HG02943 (cell line): ENCODE measurements around the gene RTN4RL1.
"Not testable (repeated sequence)": the region's sequence is repeated elsewhere in the genome, so short reads cannot be mapped to it uniquely, and the experiment has no call there.

Experiments used
- ATAC-seq: cut with Tn5 transposase; IDR thresholded peaks from one replicate; pipeline ENCODE4 v1.9.1; 2021; ENCODE audit warnings: mild to moderate bottlenecking, low read depth, moderate library complexity; ENCODE audit not compliant: unreplicated experiment

RTN4RL1 gene

GRCh38 chr17:1904273-1905182 lies 120.6 kb downstream of the RTN4RL1 start:
- no peak for ATAC-seq

- no peak for ATAC-seq
These were observed 125.6 kb downstream of the RTN4RL1 start for GRCh38 chr17:1899403-1900000.

DNA sequence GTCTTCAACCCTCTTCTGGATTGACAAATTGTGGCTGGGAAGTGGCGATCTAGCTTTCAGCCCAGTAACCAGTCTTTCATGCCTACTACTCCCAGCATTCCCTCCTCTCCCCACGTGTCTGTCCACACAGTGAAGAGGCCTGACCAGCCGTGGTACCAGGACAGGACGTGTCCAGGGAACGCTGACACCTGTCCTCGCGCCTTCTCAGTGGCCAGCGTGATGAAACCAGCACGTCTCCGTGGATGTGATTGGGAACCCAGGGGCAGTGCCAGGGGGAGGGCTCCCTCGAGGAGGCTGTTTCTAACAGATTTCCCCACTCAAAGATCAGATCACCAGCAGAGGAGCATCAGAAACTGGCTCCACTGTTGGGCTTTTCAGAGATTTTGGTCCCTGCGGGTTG lies 126.3 kb downstream of the RTN4RL1 start:
- ATAC-seq, result no peak

GRCh38 chr17:1898332-1898731 lies 126.8 kb downstream of the RTN4RL1 start:
- ATAC-seq, result no peak

GRCh38 chr17:1897105-1897656 lies 128.0 kb downstream of the RTN4RL1 start:
- no peak for ATAC-seq

GRCh38 chr17:1896243-1897104 lies 128.7 kb downstream of the RTN4RL1 start:
- ATAC-seq, result no peak

GRCh38 chr17:1895479-1895878 lies 129.7 kb downstream of the RTN4RL1 start:
- not testable (repeated sequence) for ATAC-seq

DNA sequence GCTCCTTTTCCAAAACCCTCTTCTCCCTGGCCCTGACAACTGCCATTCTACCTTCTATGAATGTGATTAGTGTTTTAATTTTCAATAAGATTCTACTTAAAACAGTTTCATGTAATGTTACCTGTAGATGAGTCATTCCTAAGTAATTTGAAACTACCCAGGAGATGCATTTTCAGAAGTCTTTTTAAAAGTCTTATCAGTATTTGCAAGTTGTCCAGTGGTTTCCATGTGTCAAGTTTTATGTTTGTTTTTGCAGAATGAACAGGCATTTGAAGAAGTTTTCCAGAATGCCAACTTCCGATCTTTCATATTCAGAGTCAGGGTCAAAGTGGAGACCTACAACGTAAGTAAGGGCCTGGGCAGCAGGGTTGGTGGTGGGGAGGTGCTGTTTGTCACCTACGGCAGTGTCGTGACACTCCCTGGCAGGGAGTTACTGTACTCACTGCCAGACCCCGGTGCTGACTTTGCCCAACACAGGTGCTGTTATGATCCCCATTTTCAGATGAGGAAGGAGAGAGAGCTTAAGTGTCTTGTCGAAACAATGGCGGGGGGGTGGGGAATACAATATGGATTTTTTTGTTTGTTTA lies 130.3 kb downstream of the RTN4RL1 start:
- no peak for ATAC-seq

DNA sequence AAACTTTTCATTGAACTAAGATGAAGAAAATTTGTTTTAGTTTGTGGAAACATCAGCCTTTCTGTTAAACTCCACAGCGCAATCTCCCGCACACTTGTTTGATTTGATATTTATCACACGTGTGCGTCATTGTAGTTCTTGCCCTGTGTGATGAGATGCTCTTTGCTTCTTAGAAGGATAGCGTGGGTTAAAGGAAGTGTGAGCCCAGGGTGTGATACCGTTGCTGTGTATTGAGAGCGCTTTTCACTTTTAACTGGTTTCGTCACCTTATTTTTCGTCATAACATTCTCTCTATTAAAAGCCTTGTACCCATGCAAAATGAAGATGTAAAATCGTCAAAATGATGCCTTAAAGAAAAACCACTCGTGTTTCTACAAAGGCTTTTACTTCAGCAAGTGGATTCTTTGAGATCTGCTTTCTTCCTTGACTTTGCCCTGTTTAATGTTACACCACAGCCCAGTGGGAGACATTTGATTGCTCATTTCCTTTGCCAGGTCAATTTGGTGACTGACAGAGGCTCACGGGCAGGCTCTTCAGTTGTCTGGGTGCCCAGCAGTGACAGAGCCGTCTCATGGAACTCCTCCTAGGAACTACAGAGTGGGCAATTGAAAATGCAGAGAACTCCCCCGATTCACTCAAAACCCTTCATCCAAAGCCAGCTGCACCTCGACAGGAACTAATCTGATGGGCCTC lies 134.2 kb downstream of the RTN4RL1 start:
- ATAC-seq, result no peak

DNA sequence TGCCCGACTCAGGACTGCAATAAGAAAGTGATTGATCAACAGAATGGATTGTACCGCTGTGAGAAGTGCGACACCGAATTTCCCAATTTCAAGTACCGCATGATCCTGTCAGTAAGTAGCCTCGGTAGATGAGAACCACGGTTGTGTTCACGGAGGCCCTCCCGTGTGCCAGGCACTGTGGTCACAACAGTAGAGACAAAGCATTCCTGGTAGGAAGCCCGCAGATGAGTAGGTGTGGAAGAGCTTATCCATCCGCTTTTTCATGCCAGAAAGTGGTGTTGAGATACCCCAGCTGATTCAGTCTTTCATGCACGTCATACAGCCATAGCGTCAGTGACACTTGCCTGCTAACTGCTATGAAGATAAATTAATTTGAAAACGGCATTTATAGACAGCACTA lies 136.4 kb downstream of the RTN4RL1 start:
- ATAC-seq, result no peak
